MCF 10A (cell line): Measurements from ENCODE around the gene AMMECR1. TPM values are rescaled to one million over a fixed set of nuclear protein-coding genes. Genes with fewer than 3 reads are reported as not detected.

Experiments
- BruUV-seq: library from RNA; stranded (reverse); fragments of 400-500 nt; replicated peaks from 2 replicates; lab custom pipeline; 2021; lab: Mats Ljungman, UMichigan
- CTCF ChIA-PET: fragments of 300-600 bp; sonication (Branson Sonifier 250); formaldehyde crosslinking; extraction: SDS; loops from one replicate; lab custom pipeline; 2021; ENCODE audit warnings: antibody characterized with exemption, inconsistent platforms; lab: Yijun Ruan, JAX
- POLR2A ChIA-PET: fragments of 300-600, 350-650 bp; sonication (Branson Sonifier 250); formaldehyde crosslinking; extraction: SDS; loops from one replicate; lab custom pipeline; 2020; ENCODE audit warnings: antibody characterized with exemption, inconsistent platforms; lab: Yijun Ruan, JAX
- DNase-seq: peaks from one replicate; pipeline ENCODE4 v3.0.0-alpha.2; 2018; ENCODE audit not compliant: unreplicated experiment
- H3K27ac Mint-ChIP-seq: one replicate; pipeline ENCODE4 v1.8.0; 2022; ENCODE audit warnings: mild to moderate bottlenecking, low read depth, mixed read lengths; ENCODE audit not compliant: unreplicated experiment
- H3K27me3 Mint-ChIP-seq: one replicate; pipeline ENCODE4 v1.8.0; 2022; ENCODE audit warnings: mixed read lengths; ENCODE audit not compliant: insufficient read depth, unreplicated experiment
- H3K36me3 Mint-ChIP-seq: one replicate; pipeline ENCODE4 v1.8.0; 2022; ENCODE audit warnings: mild to moderate bottlenecking, moderate library complexity, mixed read lengths; ENCODE audit not compliant: insufficient read depth, unreplicated experiment
- H3K4me1 Mint-ChIP-seq: one replicate; pipeline ENCODE4 v1.8.0; 2022; ENCODE audit warnings: mixed read lengths; ENCODE audit not compliant: insufficient read depth, unreplicated experiment
- H3K4me3 Mint-ChIP-seq: one replicate; pipeline ENCODE4 v1.8.0; 2022; ENCODE audit warnings: mild to moderate bottlenecking, moderate library complexity, mixed read lengths; ENCODE audit not compliant: unreplicated experiment
- H3K9me3 Mint-ChIP-seq: one replicate; pipeline ENCODE4 v1.8.0; 2022; ENCODE audit warnings: mixed read lengths; ENCODE audit not compliant: unreplicated experiment
- CTCF ChIP-seq: fragments of 200-600 bp; IDR thresholded peaks from one replicate; pipeline ENCODE4 v1.8.0; 2022; ENCODE audit warnings: antibody characterized with exemption, mild to moderate bottlenecking; ENCODE audit not compliant: unreplicated experiment
- intact Hi-C: fragments of 100-400 bp; cut with micrococcal nuclease; formaldehyde crosslinking; loops from 2 replicates; pipeline ENCODE4 v1.14.1; 2022
- total RNA-seq: library from RNA; stranded (reverse); gene quantifications from 2 replicates; pipeline ENCODE4 v1.2.3, GENCODE V29; 2022

The AMMECR1 gene
- total RNA-seq, 1 experiment from 2014 or later: 20.8 TPM

- no peak for TF ChIP-seq CTCF
- POLR2A ChIA-PET: interaction anchor here (0.9 to 1.6 kb wide), 6 partner anchors 19 to 248 kb away, joined by 3 to 7 read pairs (median 3); no protein-coding TSS in a partner anchor
- intact Hi-C loops: loop anchor here (1.0 to 5.0 kb wide), 6 partner anchors 52 to 1082 kb away; partner anchors contain the start of gene AMMECR1
- H3K27me3 Mint-ChIP-seq: peaks cover 28% of the 10 kb centered on the region
- H3K36me3 Mint-ChIP-seq: peaks cover 41% of the 10 kb centered on the region
- no peaks in the 10 kb centered on the region for H3K9me3 Mint-ChIP-seq
- BruUV-seq: no TSS peak
- H3K4me1 Mint-ChIP-seq: peaks cover 12% of the 10 kb centered on the region
- CTCF ChIA-PET: interaction anchor here (0.8 to 19.7 kb wide), 12 partner anchors 10 to 1085 kb away, joined by 3 to 432 read pairs (median 6); no protein-coding TSS in a partner anchor
- H3K4me3 Mint-ChIP-seq: no peak overlapping the region
- H3K27ac Mint-ChIP-seq: peak overlapping the region; percentile 70
- no peak for DNase-seq
Observed at GRCh38 chrX:110159865-110160264, 158.0 kb downstream of the AMMECR1 start.

- Mint-ChIP-seq H3K27me3 (peaks cover 32% of the 10 kb centered on the region), H3K4me3 (no peak overlapping the region), H3K36me3 (peaks cover 41% of the 10 kb centered on the region), H3K9me3 (no peaks in the 10 kb centered on the region), H3K4me1 (peaks cover 12% of the 10 kb centered on the region), H3K27ac (peak overlapping the region; percentile 70)
- ChIA-PET CTCF (interaction anchor here (0.7 to 19.7 kb wide), 10 partner anchors 9 to 265 kb away, joined by 3 to 432 read pairs (median 4); no protein-coding TSS in a partner anchor), POLR2A (interaction anchor here (0.7 to 1.1 kb wide), 3 partner anchors 160 to 251 kb away, joined by 3 to 4 read pairs (median 4); no protein-coding TSS in a partner anchor)
- intact Hi-C loops: no loop called here
- DNase-seq: no peak
- no peak for TF ChIP-seq CTCF
- no TSS peak for BruUV-seq
Observed at GRCh38 chrX:110159235-110159634, 158.7 kb downstream of the AMMECR1 start.

GRCh38 chrX:110157444-110157843 lies 160.4 kb downstream of the AMMECR1 start:
- Mint-ChIP-seq H3K36me3 (peaks cover 41% of the 10 kb centered on the region), H3K9me3 (no peaks in the 10 kb centered on the region), H3K27me3 (peaks cover 41% of the 10 kb centered on the region), H3K4me3 (no peak overlapping the region), H3K27ac (no peak overlapping the region), H3K4me1 (peaks cover 12% of the 10 kb centered on the region)
- no peak for TF ChIP-seq CTCF
- CTCF ChIA-PET: interaction anchor here (0.9 to 19.7 kb wide), 6 partner anchors 11 to 294 kb away, joined by 3 to 432 read pairs (median 4); no protein-coding TSS in a partner anchor
- POLR2A ChIA-PET: no interaction called here
- intact Hi-C loops: no loop called here
- no peak for DNase-seq
- BruUV-seq: no TSS peak

GRCh38 chrX:110156167-110156754 lies 161.6 kb downstream of the AMMECR1 start:
- CTCF ChIA-PET: interaction anchor here (0.6 to 19.7 kb wide), 21 partner anchors 8 to 691 kb away, joined by 3 to 432 read pairs (median 3); no protein-coding TSS in a partner anchor
- peaks cover 43% of the 10 kb centered on the region for H3K27me3 Mint-ChIP-seq
- no peak overlapping the region for H3K27ac Mint-ChIP-seq
- peaks cover 12% of the 10 kb centered on the region for H3K4me1 Mint-ChIP-seq
- H3K4me3 Mint-ChIP-seq: no peak overlapping the region
- intact Hi-C loops: no loop called here
- no peaks in the 10 kb centered on the region for H3K9me3 Mint-ChIP-seq
- POLR2A ChIA-PET: interaction anchor here (1.2 to 1.6 kb wide), 2 partner anchors 251 to 255 kb away, joined by 4 to 5 read pairs; no protein-coding TSS in a partner anchor
- peak; percentile 34 for TF ChIP-seq CTCF
- DNase-seq: peak; percentile 29
- H3K36me3 Mint-ChIP-seq: peaks cover 41% of the 10 kb centered on the region
- no TSS peak for BruUV-seq
